GM18517 (cell line): ENCODE results near the gene B4GALT1.
A peak's percentile ranks its signal among the peaks of the same experiment; 100 is the strongest.
"Not testable (repeated sequence)": the region's sequence is repeated elsewhere in the genome, so short reads cannot be mapped to it uniquely, and the experiment has no call there.

Experiments used
- ATAC-seq: cut with Tn5 transposase; IDR thresholded peaks from one replicate; pipeline ENCODE4 v1.9.1; 2021; ENCODE audit warnings: mild to moderate bottlenecking, moderate library complexity; ENCODE audit not compliant: unreplicated experiment

The B4GALT1 gene

DNA sequence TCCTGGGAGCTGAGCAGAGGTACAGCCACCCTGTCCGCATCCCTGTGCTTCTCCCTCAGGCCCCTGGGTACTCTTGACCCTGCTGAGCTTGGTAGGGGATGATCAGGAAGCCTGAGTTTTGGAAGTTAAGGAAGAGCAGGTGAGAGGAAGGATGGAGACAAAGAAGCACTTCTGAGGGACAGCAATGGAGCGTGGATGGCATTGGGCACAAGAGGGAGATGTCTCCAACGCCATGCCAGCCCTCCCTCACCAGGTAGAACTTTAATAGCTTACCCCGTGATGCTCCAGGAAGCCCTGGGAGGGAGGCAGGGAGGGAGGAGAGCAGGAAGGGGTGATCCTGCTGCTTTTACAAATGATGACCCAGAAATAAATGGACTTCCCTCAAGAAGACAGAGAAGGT lies 60.8 kb downstream of the B4GALT1 start:
- no peak for ATAC-seq

GRCh38 chr9:33105959-33106358 lies 61.2 kb downstream of the B4GALT1 start:
- no peak for ATAC-seq

GRCh38 chr9:33105504-33105903 lies 61.6 kb downstream of the B4GALT1 start:
- ATAC-seq: no peak

DNA sequence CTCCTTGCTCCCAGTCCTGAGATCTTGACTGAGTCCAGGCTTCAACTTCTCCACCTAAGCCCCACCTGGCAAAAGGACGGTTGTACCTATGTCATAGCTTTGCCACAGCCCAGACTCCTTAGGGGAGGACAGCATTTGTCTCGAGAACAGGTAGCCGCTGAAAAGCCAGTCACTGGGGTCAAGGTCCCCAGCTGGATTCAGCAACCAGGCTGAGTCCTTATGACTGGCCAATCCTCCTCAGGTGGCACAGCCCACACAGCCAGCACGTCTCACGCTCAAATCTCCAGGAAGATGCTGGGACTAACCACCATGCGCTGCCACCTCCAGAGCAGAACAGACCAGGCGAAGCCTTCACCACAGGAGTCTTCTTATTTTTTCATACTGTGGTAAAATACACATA lies 62.7 kb downstream of the B4GALT1 start:
- no peak for ATAC-seq

DNA sequence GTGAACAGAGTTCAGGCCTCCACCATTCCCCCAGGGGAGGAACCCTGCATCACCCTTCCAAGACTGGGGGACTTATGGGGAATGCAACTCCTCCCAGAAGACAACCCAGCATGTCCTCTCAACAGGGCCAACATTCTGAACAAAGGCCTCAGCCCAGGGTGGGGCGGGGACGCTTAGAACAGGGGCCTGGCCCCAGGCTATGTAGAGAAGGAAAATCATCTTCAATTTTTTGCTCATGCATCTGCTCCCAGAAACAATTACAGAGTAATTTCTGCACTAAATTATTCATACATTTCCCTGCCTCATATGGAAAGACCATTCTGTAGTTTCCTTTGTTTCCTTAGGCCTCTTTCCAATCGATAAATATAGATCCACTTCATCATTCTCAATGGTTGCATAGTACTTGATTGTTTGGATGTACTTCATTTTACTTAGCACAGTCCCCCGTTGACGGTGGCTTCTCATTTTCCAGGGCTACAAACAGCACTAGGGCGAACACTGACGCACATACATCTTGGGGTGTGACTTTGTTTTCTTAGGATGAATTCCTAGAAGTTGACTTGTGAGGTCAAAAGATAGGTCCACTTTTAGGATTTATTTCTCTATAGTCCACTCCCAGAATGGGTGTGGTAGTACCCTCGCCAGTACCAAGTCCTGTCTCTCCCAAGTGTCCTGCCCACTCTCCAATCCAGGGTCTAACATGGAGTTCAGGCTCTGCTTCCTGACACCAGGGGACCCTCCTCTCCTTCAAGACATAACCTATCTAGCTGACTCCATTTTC lies 63.4 kb downstream of the B4GALT1 start:
- no peak for ATAC-seq

DNA sequence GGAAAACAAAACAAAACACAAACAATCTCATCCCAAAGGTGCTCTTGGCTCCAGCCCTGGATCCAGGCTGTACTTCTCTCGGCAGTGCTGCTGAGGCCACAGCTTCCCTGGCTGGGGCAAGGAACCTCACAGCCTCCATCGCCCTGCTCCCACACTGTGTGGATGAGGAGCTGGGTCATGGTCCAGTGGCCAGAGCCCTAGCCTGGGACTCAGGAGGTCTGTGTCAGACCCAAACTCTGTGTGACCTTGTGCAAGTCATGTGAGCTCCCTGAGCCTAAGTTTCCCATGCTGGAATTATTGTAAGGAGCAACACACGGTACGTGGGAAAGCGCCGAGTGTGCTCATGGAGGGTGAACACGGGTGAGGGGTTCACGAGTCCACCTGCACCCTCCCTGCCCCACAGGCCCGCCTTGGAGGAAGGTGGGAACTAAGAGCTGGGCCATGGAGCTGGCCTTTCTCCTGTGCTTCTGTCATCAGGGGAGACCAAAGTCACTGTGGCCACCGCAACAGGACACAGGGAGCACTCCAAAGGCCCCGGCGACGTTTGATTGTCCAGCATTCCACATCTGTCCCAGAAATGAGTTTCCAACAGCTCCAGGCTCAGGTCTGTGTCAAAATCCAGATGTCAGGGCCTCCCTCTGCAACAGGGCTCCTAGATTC lies 64.5 kb downstream of the B4GALT1 start:
- no peak for ATAC-seq

DNA sequence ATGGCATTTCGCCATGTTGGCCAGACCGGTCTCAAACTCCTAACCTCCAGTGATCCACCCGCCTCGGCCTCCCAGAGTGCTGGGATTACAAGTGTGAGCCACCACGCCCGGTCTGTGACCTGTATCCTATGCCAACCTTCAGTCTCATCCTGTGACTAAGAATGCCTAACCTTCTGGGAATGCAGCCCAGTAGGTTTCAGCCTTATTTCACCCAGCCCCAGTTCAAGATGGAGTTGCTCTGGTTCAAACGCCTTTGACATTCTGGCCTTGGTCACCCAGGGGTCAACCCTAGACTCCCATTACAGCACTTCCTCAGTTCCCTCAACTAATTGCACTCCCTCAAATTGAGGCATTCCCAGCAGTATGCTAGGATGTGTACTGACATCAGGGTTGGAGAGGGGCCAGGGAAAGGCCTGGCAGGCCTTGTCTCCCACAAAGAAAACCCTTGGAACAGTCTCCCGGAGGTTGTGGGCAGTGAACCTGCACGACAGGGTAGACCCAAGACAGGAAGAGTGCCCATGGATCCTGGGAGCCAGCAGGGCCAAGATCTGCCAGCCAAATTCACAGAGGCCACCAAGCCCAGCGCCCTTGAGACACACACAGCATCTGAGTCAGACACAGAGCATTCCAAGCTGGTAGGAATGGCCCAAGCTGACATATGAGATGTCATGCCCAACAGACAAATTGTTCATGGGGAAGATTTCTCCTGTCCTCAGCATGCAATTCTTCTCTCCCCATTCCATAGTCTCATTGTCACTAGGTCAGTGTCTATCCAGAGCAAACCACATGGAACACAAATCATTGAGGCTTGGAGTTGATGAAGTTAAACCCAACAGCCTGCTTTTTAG lies 65.8 kb downstream of the B4GALT1 start:
- ATAC-seq: no peak

DNA sequence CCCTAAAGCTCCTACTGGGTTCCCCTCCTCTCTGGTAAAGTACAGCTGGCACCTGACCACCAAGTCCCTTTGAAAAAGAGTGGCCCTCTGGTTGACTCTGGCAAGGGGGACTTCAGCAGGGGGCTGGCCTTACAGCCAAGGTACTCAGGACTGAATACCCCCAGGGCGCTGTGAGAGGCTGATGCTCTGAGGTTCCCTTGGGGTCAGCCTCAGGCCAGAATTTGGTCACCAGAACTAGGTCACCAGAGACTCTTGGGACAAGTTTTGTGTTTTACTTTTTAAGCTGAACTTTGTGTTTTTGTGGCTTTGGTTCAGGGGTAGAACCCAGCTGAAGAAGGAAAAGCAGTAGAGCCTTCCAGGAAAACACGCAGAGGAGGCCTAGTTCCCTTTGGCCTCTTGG lies 67.4 kb downstream of the B4GALT1 start:
- no peak for ATAC-seq

DNA sequence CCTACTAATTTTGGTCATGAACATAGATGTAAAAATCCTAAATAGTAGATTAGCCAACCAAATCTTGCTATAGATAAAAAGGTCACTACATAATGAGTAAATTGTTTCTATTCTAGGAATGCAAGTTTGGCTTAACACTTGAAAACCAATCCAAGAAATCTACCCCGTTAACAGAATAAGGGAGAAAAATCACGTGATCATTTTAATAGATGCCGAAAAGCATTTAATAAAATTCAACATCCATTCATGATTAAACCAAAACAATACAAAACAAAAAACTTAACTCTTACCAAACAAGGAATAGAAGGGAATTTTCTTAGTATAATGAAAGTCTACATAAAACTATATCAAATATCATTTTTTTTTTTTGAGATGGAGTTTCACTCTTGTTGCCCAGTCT lies 69.9 kb downstream of the B4GALT1 start:
- no peak for ATAC-seq

- no peak for ATAC-seq
Measured at GRCh38 chr9:33092634-33093033, 74.5 kb downstream of the B4GALT1 start.

- ATAC-seq: not testable (repeated sequence)
Measured at GRCh38 chr9:33085672-33086071, 81.5 kb downstream of the B4GALT1 start.

- ATAC-seq: no peak
Measured at GRCh38 chr9:33082538-33083326, 84.4 kb downstream of the B4GALT1 start.

DNA sequence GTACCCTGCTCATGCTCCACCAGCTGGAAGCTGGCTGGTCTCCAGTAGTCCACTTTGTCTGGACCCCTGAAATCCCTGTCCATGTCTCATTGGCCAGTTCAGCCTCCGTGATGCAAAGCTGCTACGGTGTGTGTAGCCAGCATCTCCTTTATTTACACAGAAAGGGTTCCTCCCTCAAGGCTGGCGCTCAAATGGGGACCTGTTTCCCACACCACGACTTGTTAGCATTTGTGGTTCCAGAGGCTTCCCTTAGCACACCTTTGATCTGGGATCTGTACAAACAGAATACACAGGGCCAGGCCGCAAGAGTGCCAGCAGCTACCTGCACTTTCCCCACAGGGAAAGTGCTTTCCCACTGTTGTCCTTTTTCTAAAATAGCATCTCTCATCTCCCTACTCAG lies 85.0 kb downstream of the B4GALT1 start:
- no peak for ATAC-seq

GRCh38 chr9:33081128-33081851 lies 85.8 kb downstream of the B4GALT1 start:
- ATAC-seq: peak; percentile 57

DNA sequence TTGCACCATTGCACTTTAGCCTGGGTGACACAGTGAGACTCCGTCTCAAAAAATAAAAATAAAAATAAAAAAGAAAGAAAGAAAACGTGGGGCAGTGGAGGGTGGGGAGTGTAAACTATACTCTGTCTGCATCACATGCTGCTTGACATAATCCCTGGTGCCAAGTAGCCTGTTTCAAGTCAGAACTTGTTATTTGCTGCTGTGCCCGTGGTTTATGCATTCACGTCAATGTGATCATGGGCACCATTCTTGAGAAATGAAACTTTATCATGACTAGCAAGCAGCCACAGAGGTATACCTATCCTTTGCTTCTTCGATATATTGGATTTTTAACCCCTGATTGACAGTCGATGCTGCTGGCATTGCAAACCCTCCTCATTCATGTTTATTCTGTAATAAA lies 86.6 kb downstream of the B4GALT1 start:
- ATAC-seq: no peak

- peak; percentile 97 for ATAC-seq
Measured at GRCh38 chr9:33076046-33077004, 90.8 kb downstream of the B4GALT1 start, which contains the start of gene SMU1. Gene SMU1 (minus strand): TSS chr9:33076674. CDS start chr9:33076608, 66 bp downstream.

DNA sequence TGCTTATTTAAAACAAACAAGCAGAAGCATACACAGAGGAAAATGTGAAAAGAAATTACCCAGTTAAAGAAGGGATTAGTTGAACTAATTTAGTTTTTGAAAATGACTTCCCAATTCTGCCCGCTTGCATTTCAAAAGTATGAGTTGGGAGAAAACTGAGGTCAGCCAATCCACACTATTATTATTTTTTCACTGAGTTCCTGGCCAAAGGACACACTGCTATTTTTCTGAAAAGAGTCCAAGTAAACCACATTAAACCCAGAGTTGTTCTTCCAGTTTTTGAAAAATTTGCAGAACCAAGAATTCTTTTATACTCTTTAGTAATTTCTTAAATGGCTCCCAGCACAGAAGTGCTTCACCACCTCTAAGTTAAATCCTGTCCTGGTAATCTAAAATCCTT lies 98.1 kb downstream of the B4GALT1 start:
- ATAC-seq: no peak

- peak; percentile 69 for ATAC-seq
Measured at GRCh38 chr9:33065157-33066076, 101.7 kb downstream of the B4GALT1 start.
